Tibial artery (tissue), 4 donors: ENCODE results near the gene HES4.

Experiments used
- DNase-seq, 2 donors: peaks; one replicate each; pipeline ENCODE4 v3.0.0-alpha.2; 2019
- H3K27ac ChIP-seq, 2 donors: fragments of 200-600 bp; sonication (generic) in 1 of 2; 1 replicate in 1 of 2; 2 replicates in 1 of 2; pipeline ENCODE4 v1.5.1; 2018 to 2019; ENCODE audit warnings: mild to moderate bottlenecking in 1 of 2
- H3K27me3 ChIP-seq, 2 donors: fragments of 200-600 bp; sonication (generic) in 1 of 2; one replicate each; pipeline versions ENCODE4 v1.5.1 to v1.6.0; 2016 to 2019
- H3K36me3 ChIP-seq, 3 donors: fragments of 200-600 bp; sonication (generic) in 2 of 3; one replicate each; pipeline ENCODE4 v1.5.1; 2016 to 2019; ENCODE audit warnings: mild to moderate bottlenecking in 2 of 3
- H3K4me1 ChIP-seq, 4 donors: fragments of 200-600 bp; sonication (generic) in 2 of 4; 1 replicate in 3 of 4; 2 replicates in 1 of 4; pipeline ENCODE4 v1.5.1; 2016 to 2019
- H3K4me3 ChIP-seq, 2 donors: fragments of 200-600 bp; sonication (generic) in 1 of 2; 1 replicate in 1 of 2; 2 replicates in 1 of 2; pipeline ENCODE4 v1.5.1; 2018 to 2019; ENCODE audit warnings: mild to moderate bottlenecking in 2 of 2
- H3K9me3 ChIP-seq, 3 donors: fragments of 200-600 bp; sonication (generic) in 1 of 3; one replicate each; pipeline ENCODE4 v1.5.1; 2016 to 2019
- intact Hi-C: fragments of 100-400 bp; cut with DNase I; formaldehyde crosslinking; loops from one replicate; pipeline ENCODE4 v1.15.0; 2023; ENCODE audit warnings: low total_unique reads
- TF ChIP-seq, protein P1 (sequence below), 2 experiments: fragments of 200-600 bp in 1 of 2; fragments of 450-650 bp in 1 of 2; IDR thresholded peaks; one replicate each; pipeline ENCODE4 v1.5.1; 2017 to 2019; ENCODE audit warnings: antibody characterized with exemption in 2 of 2, mild to moderate bottlenecking in 1 of 2, moderate library complexity in 1 of 2

Gene HES4

DNA sequence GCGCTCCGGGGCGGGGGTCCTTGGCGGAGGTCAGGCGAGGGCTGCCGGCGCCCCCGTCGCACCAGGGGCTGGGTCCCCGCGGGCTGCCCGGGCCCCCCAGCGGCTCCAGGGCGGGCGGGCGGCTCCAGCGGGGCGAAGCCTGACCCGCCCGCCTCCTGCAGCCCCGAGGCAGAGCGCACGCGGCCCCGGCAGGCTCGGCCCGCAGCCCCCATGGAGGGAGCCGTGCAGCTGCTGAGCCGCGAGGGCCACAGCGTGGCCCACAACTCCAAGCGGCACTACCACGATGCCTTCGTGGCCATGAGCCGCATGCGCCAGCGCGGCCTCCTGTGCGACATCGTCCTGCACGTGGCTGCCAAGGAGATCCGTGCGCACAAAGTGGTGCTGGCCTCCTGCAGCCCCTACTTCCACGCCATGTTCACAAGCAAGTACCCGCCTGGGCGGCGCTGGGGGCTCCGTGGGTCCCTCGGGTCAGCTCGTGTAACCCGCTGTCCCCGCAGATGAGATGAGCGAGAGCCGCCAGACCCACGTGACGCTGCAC is 38.7 kb downstream of the HES4 start:
- peak overlapping the region in 1 of 2 donors; percentile 75 for H3K27ac ChIP-seq
- no peaks in the 10 kb centered on the region for H3K27me3 ChIP-seq
- H3K9me3 ChIP-seq = no peaks in the 10 kb centered on the region
- TF ChIP-seq, protein P1, sequence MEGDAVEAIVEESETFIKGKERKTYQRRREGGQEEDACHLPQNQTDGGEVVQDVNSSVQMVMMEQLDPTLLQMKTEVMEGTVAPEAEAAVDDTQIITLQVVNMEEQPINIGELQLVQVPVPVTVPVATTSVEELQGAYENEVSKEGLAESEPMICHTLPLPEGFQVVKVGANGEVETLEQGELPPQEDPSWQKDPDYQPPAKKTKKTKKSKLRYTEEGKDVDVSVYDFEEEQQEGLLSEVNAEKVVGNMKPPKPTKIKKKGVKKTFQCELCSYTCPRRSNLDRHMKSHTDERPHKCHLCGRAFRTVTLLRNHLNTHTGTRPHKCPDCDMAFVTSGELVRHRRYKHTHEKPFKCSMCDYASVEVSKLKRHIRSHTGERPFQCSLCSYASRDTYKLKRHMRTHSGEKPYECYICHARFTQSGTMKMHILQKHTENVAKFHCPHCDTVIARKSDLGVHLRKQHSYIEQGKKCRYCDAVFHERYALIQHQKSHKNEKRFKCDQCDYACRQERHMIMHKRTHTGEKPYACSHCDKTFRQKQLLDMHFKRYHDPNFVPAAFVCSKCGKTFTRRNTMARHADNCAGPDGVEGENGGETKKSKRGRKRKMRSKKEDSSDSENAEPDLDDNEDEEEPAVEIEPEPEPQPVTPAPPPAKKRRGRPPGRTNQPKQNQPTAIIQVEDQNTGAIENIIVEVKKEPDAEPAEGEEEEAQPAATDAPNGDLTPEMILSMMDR (IDR thresholded peaks at IDR 0.05) = no peak
- peaks cover under 1 to 34% (median 14%) of the 10 kb centered on the region in 3 donors for H3K36me3 ChIP-seq
- H3K4me1 ChIP-seq = peaks cover 0 to 51% (median 35%) of the 10 kb centered on the region in 4 donors
- intact Hi-C loops = loop anchor here (5.0 kb wide), 1 partner anchor 54 kb away; no protein-coding TSS in a partner anchor
- peak overlapping the region; percentile 98 to 100 for H3K4me3 ChIP-seq
- no peak for DNase-seq

DNA sequence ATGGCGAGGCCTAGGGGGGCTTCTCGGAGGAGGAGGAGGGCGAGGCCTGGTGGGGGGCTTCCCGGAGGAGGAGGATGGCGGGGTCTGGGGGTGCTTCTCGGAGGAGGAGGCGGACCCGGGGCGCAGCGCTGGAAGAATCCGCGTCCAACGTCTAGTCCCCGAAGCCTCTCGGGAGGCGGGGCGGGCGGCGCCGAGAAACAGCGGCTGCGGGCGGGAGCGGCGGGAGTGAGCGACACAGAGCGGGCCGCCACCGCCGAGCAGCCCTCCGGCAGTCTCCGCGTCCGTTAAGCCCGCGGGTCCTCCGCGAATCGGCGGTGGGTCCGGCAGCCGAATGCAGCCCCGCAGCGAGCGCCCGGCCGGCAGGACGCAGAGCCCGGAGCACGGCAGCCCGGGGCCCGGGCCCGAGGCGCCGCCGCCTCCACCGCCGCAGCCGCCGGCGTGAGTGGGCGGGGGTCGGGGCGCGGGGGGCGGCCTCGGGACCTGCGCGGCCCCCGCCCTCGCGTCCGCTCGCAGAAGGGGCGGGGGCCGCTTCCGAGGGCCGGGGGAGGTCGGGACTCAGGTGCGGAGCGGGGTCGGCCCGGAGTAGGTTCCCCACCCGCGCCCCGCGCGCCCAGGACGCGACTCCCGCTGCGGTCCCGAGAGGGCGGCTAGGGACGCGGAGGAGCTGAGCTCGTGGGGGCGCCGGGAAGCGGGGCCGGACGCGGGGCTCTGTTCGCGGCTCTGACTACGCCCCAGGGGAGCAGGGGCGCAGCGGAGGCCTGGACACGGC is 39.4 kb downstream of the HES4 start, which contains the start of gene KLHL17:
Gene KLHL17, plus strand, starts transcription at position 222 of the 769 bp plus-strand sequence. Its CDS starts 110 bp downstream, at position 332.
- H3K4me3 ChIP-seq = peak within 1 kb of the TSS; percentile 98 to 100
- peaks cover 7 to 40% (median 21%) of the 10 kb centered on the region in 3 donors for H3K36me3 ChIP-seq
- intact Hi-C loops = loop anchor here (5.0 kb wide), 1 partner anchor 53 kb away; no protein-coding TSS in a partner anchor
- H3K4me1 ChIP-seq = peaks cover 0 to 45% (median 31%) of the 10 kb centered on the region in 4 donors
- peak within 1 kb of the TSS; percentile 49 to 75 for H3K27ac ChIP-seq
- TF ChIP-seq, protein P1 (IDR thresholded peaks at IDR 0.05) = no peak
- no peaks in the 10 kb centered on the region for H3K9me3 ChIP-seq
- peak; percentile 65 to 83 for DNase-seq
- no peaks in the 10 kb centered on the region for H3K27me3 ChIP-seq

DNA sequence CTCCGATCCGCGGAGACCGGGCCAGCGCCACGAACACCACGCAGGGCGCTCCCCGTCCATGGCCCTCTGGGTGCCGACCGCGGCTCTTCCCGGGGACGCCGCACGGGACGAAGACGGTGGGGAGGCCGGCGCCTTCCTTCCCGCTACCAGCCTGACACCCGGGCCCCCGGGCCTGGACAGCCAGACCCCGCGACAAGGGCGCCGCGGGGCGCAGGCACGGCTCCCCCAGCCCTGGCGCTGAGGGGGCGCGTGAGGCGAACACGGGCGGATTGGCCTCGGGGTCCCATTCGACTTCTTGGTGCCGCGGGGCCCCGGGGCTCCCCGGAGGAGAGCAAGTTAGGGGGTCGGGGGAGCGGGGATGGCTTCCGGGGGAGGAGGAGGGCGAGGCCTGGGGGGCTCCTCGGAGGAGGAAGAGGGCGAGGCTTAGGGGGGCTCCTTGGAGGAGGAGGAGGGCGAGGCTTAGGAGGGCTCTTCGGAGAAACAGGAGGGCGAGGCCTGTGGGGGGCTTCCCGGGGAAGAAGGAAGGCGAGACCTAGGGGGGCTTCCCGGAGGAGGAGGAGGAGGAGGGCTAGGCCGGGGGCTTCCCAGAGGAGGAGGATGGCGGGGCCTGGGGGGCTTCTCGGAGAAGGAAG is 40.0 kb downstream of the HES4 start:
- Histone ChIP-seq H3K27me3 (no peaks in the 10 kb centered on the region), H3K4me3 (peak overlapping the region; percentile 98 to 100), H3K27ac (peak overlapping the region; percentile 49 to 75), H3K4me1 (peaks cover 0 to 40% (median 31%) of the 10 kb centered on the region in 4 donors), H3K9me3 (no peaks in the 10 kb centered on the region), H3K36me3 (peaks cover 14 to 47% (median 23%) of the 10 kb centered on the region in 3 donors)
- intact Hi-C loops = loop anchor here (5.0 kb wide), 1 partner anchor 53 kb away; no protein-coding TSS in a partner anchor
- no peak for DNase-seq
- TF ChIP-seq, protein P1 (IDR thresholded peaks at IDR 0.05) = no peak

DNA sequence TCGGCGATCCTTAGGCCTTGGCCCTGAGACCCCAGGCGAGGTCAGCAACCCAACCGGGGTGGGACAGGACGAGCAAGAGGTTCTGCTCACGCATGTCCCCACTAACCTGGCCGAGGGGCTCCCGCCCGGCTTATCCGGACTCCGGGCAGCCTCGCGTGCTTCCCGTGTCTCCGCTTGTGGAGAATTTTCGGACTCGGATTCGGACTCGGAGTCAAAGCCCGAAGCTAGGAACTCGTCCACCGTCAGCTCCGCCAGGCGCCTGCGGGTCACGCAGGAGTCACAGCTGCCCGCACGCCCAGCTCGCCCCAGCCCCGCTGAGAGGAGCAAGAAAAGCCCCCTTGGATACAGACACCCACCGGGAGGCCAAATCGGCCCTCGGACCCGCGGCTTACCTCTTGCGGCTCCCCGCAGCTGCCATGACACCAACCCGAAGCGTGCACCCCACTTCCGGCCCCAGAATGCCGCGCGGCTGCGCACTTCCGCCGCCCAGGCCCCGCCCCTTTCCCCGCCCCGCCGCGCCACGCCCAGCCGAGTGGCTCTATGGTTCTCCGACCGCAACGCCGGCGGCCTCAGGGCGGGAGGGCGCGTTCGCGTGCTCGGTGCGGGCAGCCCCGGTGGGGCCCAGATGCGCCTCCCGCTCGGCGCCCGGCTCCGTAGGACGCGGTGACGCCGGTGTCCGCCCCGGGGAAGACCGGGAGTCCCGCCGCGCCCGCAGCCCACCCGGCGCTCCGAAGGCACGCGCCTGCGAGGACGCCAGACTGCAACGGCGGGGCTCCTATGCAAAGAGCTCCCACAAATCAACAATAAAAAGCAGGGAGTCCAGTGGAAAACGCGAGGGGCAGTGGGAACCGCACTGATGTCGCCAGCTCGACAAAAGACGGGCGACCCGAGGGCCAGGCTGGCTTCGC is 40.8 kb downstream of the HES4 start, which contains the start of gene NOC2L:
Gene NOC2L, minus strand, starts transcription at position 434 of the 908 bp plus-strand sequence. Its CDS starts 16 bp downstream, at position 418.
- H3K27me3 ChIP-seq = no peaks in the 10 kb centered on the region
- no peaks in the 10 kb centered on the region for H3K9me3 ChIP-seq

More for the DNA sequence above, 40.8 kb downstream of the HES4 start, which contains the start of gene NOC2L:
- intact Hi-C loops = no loop called here
- DNase-seq = peak; percentile 89 to 97
- Histone ChIP-seq H3K4me1 (peaks cover 0 to 40% (median 31%) of the 10 kb centered on the region in 4 donors), H3K36me3 (peaks cover 22 to 53% (median 30%) of the 10 kb centered on the region in 3 donors), H3K27ac (peak within 1 kb of the TSS; percentile 72 to 75), H3K4me3 (peak within 1 kb of the TSS; percentile 98 to 100)
- TF ChIP-seq, protein P1 (IDR thresholded peaks at IDR 0.05) = no peak
